Type B pancreatic cell (in vitro differentiated cells): ENCODE measurements around the gene DCAKD. TPM values are rescaled to one million over a fixed set of nuclear protein-coding genes. Genes with fewer than 3 reads are reported as not detected.
A peak's percentile ranks its signal among the peaks of the same experiment; 100 is the strongest.

Source experiments
- DNase-seq: peaks from one replicate; pipeline ENCODE4 v3.0.0; 2021; ENCODE audit warnings: mixed read lengths; ENCODE audit not compliant: unreplicated experiment; ENCODE audit errors: extremely low spot score
- H3K27ac Mint-ChIP-seq: 2 replicates; pipeline ENCODE4 v1.8.0; 2021; ENCODE audit warnings: mild to moderate bottlenecking, mixed read lengths
- H3K27me3 Mint-ChIP-seq: 2 replicates; pipeline ENCODE4 v1.8.0; 2021; ENCODE audit warnings: mixed read lengths
- H3K36me3 Mint-ChIP-seq: 2 replicates; pipeline ENCODE4 v1.8.0; 2021; ENCODE audit warnings: mixed read lengths
- H3K4me1 Mint-ChIP-seq: one replicate; pipeline ENCODE4 v1.8.0; 2021; ENCODE audit warnings: mixed read lengths; ENCODE audit not compliant: unreplicated experiment
- H3K4me3 Mint-ChIP-seq: 2 replicates; pipeline ENCODE4 v1.8.0; 2021; ENCODE audit warnings: mild to moderate bottlenecking, mixed read lengths
- H3K9me3 Mint-ChIP-seq: 2 replicates; pipeline ENCODE4 v1.8.0; 2021; ENCODE audit warnings: mixed read lengths
- CTCF ChIP-seq: fragments of 200-600 bp; sonication (generic); conservative IDR thresholded peaks from 2 replicates; pipeline ENCODE4 v1.5.0; 2021; ENCODE audit warnings: antibody characterized with exemption, mild to moderate bottlenecking
- total RNA-seq: library from RNA; stranded (reverse); gene quantifications from 2 replicates; pipeline ENCODE4 v1.2.1, GENCODE V29; 2021; ENCODE audit warnings: low replicate concordance

DCAKD gene
- total RNA-seq, 1 donor from 2014 or later, result 57.5 TPM

- TF ChIP-seq CTCF, result no peak
- no peak overlapping the region for H3K27ac Mint-ChIP-seq
These were observed 42.1 kb upstream of the DCAKD start for GRCh38 chr17:45093444-45094110.

GRCh38 chr17:45092911-45093430 lies 41.5 kb upstream of the DCAKD start:
- Mint-ChIP-seq H3K9me3 (no peaks in the 10 kb centered on the region), H3K4me1 (no peaks in the 10 kb centered on the region), H3K27me3 (no peaks in the 10 kb centered on the region), H3K4me3 (no peak overlapping the region), H3K36me3 (peaks cover 29% of the 10 kb centered on the region), H3K27ac (peak overlapping the region; percentile 13)
- TF ChIP-seq CTCF, result no peak
- DNase-seq, result no peak

More at GRCh38 chr17:45093444-45094110, 42.1 kb upstream of the DCAKD start:
- H3K9me3 Mint-ChIP-seq, result no peaks in the 10 kb centered on the region
- no peaks in the 10 kb centered on the region for H3K4me1 Mint-ChIP-seq
- no peaks in the 10 kb centered on the region for H3K27me3 Mint-ChIP-seq
- H3K4me3 Mint-ChIP-seq, result no peak overlapping the region
- peaks cover 29% of the 10 kb centered on the region for H3K36me3 Mint-ChIP-seq
- DNase-seq, result no peak

- Mint-ChIP-seq H3K36me3 (peaks cover 33% of the 10 kb centered on the region), H3K9me3 (no peaks in the 10 kb centered on the region), H3K4me3 (no peak overlapping the region), H3K27me3 (no peaks in the 10 kb centered on the region), H3K27ac (no peak overlapping the region), H3K4me1 (no peaks in the 10 kb centered on the region)
- DNase-seq, result no peak
- TF ChIP-seq CTCF, result no peak
These were observed 40.5 kb upstream of the DCAKD start for GRCh38 chr17:45091778-45092425.

- Mint-ChIP-seq H3K27me3 (no peaks in the 10 kb centered on the region), H3K36me3 (peaks cover 26% of the 10 kb centered on the region), H3K4me1 (no peaks in the 10 kb centered on the region), H3K27ac (no peak overlapping the region), H3K9me3 (no peaks in the 10 kb centered on the region), H3K4me3 (no peak overlapping the region)
- DNase-seq, result no peak
- no peak for TF ChIP-seq CTCF
These were observed 39.3 kb upstream of the DCAKD start for GRCh38 chr17:45090711-45091110.

- H3K4me1 Mint-ChIP-seq, result no peaks in the 10 kb centered on the region
These were observed 37.3 kb upstream of the DCAKD start for GRCh38 chr17:45088741-45089140.

More at GRCh38 chr17:45088741-45089140, 37.3 kb upstream of the DCAKD start:
- H3K4me3 Mint-ChIP-seq, result no peak overlapping the region
- H3K27me3 Mint-ChIP-seq, result no peaks in the 10 kb centered on the region
- H3K36me3 Mint-ChIP-seq, result peaks cover 24% of the 10 kb centered on the region
- no peak for TF ChIP-seq CTCF
- no peak overlapping the region for H3K27ac Mint-ChIP-seq
- H3K9me3 Mint-ChIP-seq, result no peaks in the 10 kb centered on the region
- no peak for DNase-seq
